Measurements from ENCODE around the gene GIGYF1.
"Not testable (repeated sequence)": the region's sequence is repeated elsewhere in the genome, so short reads cannot be mapped to it uniquely, and the experiment has no call there.

GIGYF1 gene

GRCh38 chr7:100677308-100678267, 16.5 kb downstream of the GIGYF1 start:
- intact Hi-C loops (cut with DNase I): no loop called here
- peak in 3 of 42 donors; percentile 5 to 41 (median 22) for DNase-seq

GRCh38 chr7:100676501-100677306, 17.3 kb downstream of the GIGYF1 start:
- intact Hi-C loops (cut with DNase I): no loop called here
- DNase-seq: peak in 11 of 42 donors; percentile 11 to 57 (median 36)

GRCh38 chr7:100675581-100676350, 18.3 kb downstream of the GIGYF1 start:
- intact Hi-C loops (cut with DNase I): no loop called here
- DNase-seq: peak; percentile 78 to 98 (median 92)

GRCh38 chr7:100675105-100675451, 19.0 kb downstream of the GIGYF1 start:
- peak in 7 of 42 donors; percentile 45 to 73 (median 59) for DNase-seq
- intact Hi-C loops (cut with DNase I): no loop called here

DNA sequence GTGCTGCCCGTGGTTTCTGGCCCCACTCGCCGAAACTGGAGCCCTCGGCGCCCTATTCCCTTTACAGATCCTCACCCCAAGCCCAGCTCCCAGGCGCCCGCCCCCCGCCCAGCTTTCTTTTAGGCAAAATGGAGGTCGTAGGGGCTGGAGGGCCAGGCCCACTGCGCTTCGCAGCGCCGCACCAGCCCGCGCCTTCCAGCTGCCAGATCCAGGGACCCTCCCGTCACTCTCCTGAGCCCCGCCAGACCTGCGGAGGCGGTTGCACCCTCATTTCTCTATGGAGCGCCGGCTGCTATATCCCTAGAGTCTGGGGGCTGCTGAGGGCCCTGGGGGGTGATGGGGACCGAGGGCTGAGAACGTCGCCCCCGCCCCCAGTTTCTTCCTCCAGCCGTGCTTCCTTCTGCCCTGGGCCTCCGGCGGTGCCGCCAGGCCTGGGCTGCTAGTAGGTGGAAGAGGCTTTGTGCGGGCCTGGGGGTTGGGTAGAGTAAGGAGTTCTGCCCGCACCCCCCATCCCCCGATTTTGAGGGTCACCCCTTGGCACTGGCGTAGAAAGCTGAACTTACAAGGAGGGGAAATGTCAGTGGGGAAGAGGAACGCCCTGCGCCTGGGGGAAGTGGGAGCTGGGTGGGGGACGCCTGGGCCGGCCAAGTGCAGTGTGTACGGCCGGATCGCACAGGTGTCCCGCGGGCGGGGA, 19.5 kb downstream of the GIGYF1 start:
- intact Hi-C loops (cut with DNase I): no loop called here

DNA sequence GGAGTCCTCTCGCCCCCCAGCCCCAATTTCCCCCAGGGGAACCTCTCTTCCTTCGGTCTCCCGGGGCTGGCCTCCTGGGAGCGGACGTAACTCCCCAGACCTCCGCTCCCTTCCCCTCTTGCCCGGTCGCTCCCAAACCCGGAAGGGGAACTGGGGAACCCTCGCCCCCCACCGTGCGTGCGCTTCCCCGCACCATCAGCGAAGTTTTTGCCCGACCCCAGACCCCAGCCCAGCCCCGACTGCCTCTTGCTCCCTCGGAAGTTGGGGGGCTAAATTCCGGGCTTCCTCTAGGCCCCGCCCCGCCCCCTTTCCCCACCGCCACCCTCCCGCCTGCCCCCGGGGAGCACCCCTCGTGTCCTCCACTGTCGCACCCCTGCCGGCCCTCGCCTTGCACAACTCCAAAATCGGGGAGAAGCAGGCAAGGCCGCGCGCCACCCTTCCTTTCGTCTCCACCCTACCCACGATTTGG, 20.1 kb downstream of the GIGYF1 start:
- intact Hi-C loops (cut with DNase I): loop anchor here (2.0 kb wide), 1 partner anchor 87 kb away; the partner anchor contains the start of genes FBXO24 and LRCH4
- DNase-seq: peak in 22 of 42 donors; percentile 24 to 71 (median 50)

More for the DNA sequence above, 19.5 kb downstream of the GIGYF1 start:
- peak in 20 of 42 donors; percentile 17 to 55 (median 34) for DNase-seq

DNA sequence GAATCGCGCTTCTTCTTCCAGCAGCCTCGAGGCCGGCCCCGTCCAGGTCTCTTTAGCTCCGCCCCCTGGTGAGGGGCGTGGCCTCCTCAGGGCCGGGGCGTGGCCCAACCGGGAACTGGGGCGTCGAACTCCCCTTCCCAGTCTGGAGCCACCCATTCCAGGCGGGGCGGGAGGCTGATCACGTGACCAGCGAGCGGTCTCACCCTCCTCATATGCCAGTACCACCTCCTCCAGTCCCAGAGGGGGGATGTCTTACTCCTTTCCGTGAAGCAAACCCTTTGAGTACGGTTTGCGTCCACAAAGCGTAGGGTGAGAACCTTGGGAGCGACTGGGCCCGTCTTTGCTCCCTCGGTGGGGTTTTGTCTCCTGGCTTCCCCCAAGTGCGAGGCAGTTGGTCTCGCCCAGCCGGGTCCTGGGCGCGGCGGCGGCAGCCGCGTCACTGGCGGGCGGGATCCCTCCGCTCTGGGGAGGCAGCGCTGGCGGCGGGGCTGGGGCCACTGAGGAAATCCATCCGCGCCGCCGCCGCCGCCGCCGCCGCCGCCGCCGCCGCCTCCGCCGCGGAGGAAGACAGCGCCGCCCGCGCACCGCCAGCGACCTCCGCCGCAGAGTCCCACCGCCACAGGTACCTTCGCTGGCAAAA, 20.6 kb downstream of the GIGYF1 start, which contains the start of gene GNB2:
Gene GNB2 (plus strand): TSS at position 439 of the 640 bp plus-strand sequence. CDS start 2,526 bp downstream, outside the sequence.
- DNase-seq: peak; percentile 99 to 100 (median 99)
- intact Hi-C loops (cut with DNase I): loop anchor here (2.0 kb wide), 1 partner anchor 87 kb away; the partner anchor contains the start of genes FBXO24 and LRCH4

DNA sequence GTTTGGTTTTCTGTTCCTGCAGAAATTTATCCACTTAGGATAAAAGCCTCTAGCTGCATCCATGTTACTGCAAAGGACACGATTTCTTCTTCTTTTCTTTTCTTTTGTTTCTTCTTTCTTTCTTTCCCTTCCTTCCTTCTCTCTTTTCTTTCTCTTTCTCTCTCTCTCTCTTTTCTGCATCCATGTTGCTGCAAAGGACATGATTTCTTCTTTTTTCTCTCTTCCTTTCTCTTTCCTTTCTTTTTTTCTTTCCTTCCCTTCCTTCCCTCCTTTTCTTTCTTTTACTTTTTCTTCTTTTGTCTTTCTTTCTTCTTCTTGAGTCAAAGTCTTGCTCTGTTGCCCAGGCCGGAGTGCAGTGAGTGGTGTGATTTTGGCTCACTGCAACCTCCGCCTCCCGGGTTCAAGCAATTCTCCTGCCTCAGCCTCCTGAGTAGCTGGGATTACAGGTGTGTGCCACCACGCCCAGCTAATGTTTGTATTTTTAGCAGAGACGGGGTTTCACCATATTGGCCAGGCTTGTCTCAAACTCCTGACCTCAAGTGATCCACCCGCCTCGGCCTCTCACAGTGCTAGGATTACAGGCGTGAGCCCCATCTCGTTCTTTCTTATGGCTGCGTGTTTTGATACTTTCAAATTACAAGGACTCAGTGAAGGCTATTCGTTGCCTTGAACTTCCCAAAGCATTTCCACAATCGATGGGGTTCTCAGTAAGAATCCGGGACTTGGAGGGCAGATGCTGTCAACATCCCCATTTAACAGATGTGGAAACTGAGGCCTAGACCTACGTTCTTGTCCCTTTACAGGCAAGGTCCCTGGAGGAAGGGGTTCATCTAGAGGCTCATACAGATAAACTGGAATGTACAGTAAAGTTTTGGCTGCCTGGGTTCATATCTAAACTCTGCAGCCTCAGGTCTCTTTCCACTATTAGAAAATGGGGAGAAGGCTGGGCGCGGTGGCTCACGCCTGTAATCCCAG, 22.4 kb downstream of the GIGYF1 start:
- intact Hi-C loops (cut with DNase I): loop anchor here (2.0 kb wide), 1 partner anchor 85 kb away; the partner anchor contains the start of genes FBXO24 and LRCH4
- DNase-seq: no peak

GRCh38 chr7:100670074-100670473, 24.0 kb downstream of the GIGYF1 start:
- intact Hi-C loops (cut with DNase I): no loop called here
- DNase-seq: no peak

DNA sequence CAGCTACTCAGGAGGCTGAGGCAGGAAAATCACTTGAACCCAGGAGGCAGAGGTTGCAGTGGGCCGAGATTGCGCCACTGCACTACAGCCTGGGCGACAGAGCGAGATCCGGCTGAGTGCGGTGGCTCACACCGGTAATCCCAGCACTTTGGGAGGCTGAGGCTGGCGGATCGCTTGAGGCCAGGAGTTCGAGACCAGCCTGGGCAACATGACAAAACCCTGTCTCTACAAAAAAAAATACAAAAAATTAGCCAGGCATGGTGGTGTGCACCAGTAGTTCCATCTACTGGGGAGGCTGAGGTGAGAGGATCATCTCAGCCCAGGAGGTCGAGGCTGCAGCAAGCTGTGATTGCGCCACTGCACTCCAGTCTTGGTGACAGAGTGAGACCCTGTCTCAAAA, 24.9 kb downstream of the GIGYF1 start:
- DNase-seq; intact Hi-C loops (cut with DNase I): not testable (repeated sequence)

GRCh38 chr7:100668069-100668449, 26.0 kb downstream of the GIGYF1 start:
- intact Hi-C loops (cut with DNase I): no loop called here
- DNase-seq: no peak

DNA sequence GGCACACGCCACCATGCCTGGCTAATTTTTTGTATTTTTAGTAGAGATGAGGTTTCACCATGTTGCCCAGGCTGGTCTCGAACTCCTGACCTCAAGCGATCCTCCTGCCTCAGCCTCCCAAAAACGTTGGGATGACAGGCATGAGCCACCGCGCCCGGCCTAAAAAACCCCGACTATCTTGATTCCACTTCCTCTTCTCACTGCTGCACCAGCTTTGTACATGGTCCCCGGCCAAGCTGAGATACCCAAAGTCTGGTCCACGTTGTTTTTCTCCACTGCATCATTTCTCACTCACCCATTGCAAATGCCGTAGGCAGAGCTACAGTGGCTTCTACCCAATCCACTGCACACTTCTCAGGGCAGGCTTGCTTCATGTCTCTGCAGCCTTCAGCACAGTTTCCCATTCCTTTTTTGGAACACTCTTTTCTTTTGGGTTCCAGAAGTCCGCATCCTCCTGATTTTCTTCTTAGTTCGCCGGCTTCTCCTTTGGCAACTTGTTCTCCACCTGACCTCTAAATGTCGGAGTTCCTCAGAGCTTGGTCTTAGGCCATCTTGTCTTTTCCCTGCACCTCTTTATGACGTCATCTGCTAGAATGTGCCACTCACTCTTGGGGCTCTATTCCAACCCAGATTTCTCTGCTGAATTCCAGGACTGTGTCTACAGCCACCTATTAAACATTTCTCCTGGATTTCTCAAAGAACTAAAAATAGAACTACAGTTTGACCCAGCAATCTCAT, 26.6 kb downstream of the GIGYF1 start:
- intact Hi-C loops (cut with DNase I): no loop called here
- no peak for DNase-seq

- intact Hi-C loops (cut with DNase I): no loop called here
- no peak for DNase-seq
Observed at GRCh38 chr7:100665168-100665726, 28.8 kb downstream of the GIGYF1 start.

GRCh38 chr7:100662194-100662776, 31.8 kb downstream of the GIGYF1 start:
- DNase-seq; intact Hi-C loops (cut with DNase I): not testable (repeated sequence)
